Parathyroid adenoma (tissue), 2 donors: Measurements from ENCODE around the gene MOB1B.
A peak's percentile ranks its signal among the peaks of the same experiment; 100 is the strongest.

ENCODE experiments used
- H2AFZ ChIP-seq: fragments of 300-600 bp; sonication (generic); one replicate; pipeline ENCODE4 v1.7.0; 2017; ENCODE audit warnings: antibody characterized with exemption, mild to moderate bottlenecking
- H3K27ac ChIP-seq: fragments of 300-600 bp; sonication (generic); one replicate; pipeline ENCODE4 v1.7.0; 2017
- H3K27me3 ChIP-seq: fragments of 300-600 bp; sonication (generic); one replicate; pipeline ENCODE4 v1.7.0; 2017; ENCODE audit warnings: low read length; ENCODE audit not compliant: control insufficient read depth, insufficient read depth
- H3K36me3 ChIP-seq: fragments of 300-600 bp; sonication (generic); one replicate; pipeline ENCODE4 v1.7.0; 2017; ENCODE audit warnings: low read length; ENCODE audit not compliant: control insufficient read depth, insufficient read depth
- H3K4me1 ChIP-seq: fragments of 300-600 bp; sonication (generic); one replicate; pipeline ENCODE4 v1.7.0; 2017; ENCODE audit warnings: control low read depth
- H3K4me2 ChIP-seq: fragments of 300-600 bp; sonication (generic); one replicate; pipeline ENCODE4 v1.7.0; 2017; ENCODE audit warnings: low read length
- H3K4me3 ChIP-seq: fragments of 300-600 bp; sonication (generic); one replicate; pipeline ENCODE4 v1.7.0; 2017; ENCODE audit warnings: low read depth, low read length
- H3K79me2 ChIP-seq: fragments of 300-600 bp; sonication (generic); one replicate; pipeline ENCODE4 v1.7.0; 2017; ENCODE audit warnings: control low read depth
- H3K9ac ChIP-seq: fragments of 300-600 bp; sonication (generic); one replicate; pipeline ENCODE4 v1.7.0; 2017; ENCODE audit warnings: mild to moderate bottlenecking
- H3K9me3 ChIP-seq: fragments of 300-600 bp; sonication (generic); one replicate; pipeline ENCODE4 v1.7.0; 2017; ENCODE audit warnings: low read length; ENCODE audit not compliant: control insufficient read depth
- CTCF ChIP-seq: fragments of 300-600 bp; sonication (generic); IDR thresholded peaks from one replicate; pipeline ENCODE4 v1.7.0; 2017; ENCODE audit warnings: antibody characterized with exemption, mild to moderate bottlenecking
- donor health status: primary hyperparathyroidism.

The MOB1B gene

GRCh38 chr4:71006203-71006907 is 104.2 kb downstream of the MOB1B start:
- TF ChIP-seq CTCF: no peak
- H3K9ac ChIP-seq: no peak overlapping the region
- no peaks in the 10 kb centered on the region for H3K4me1 ChIP-seq
- no peak overlapping the region for H3K27ac ChIP-seq
- no peaks in the 10 kb centered on the region for H3K27me3 ChIP-seq
- no peak overlapping the region for H3K4me3 ChIP-seq
- no peak overlapping the region for H2AFZ ChIP-seq
- H3K79me2 ChIP-seq: no peaks in the 10 kb centered on the region
- no peaks in the 10 kb centered on the region for H3K36me3 ChIP-seq
- H3K4me2 ChIP-seq: no peak overlapping the region
- no peaks in the 10 kb centered on the region for H3K9me3 ChIP-seq

- Histone ChIP-seq H3K9ac (no peak overlapping the region), H3K4me1 (no peaks in the 10 kb centered on the region), H3K4me3 (no peak overlapping the region), H3K79me2 (no peaks in the 10 kb centered on the region), H3K4me2 (no peak overlapping the region), H3K36me3 (no peaks in the 10 kb centered on the region), H3K27ac (no peak overlapping the region), H3K9me3 (no peaks in the 10 kb centered on the region), H2AFZ (no peak overlapping the region), H3K27me3 (no peaks in the 10 kb centered on the region)
- no peak for TF ChIP-seq CTCF
Measured at GRCh38 chr4:71008196-71008595, 106.0 kb downstream of the MOB1B start.

- Histone ChIP-seq H3K27ac (no peak overlapping the region), H3K4me1 (no peaks in the 10 kb centered on the region), H3K79me2 (no peaks in the 10 kb centered on the region), H3K36me3 (no peaks in the 10 kb centered on the region), H3K9ac (no peak overlapping the region), H3K9me3 (no peaks in the 10 kb centered on the region), H3K4me3 (no peak overlapping the region), H3K27me3 (no peaks in the 10 kb centered on the region), H3K4me2 (no peak overlapping the region), H2AFZ (no peak overlapping the region)
- TF ChIP-seq CTCF: no peak
Measured at GRCh38 chr4:71009086-71009485, 106.9 kb downstream of the MOB1B start.

GRCh38 chr4:71009890-71010588 is 107.9 kb downstream of the MOB1B start:
- Histone ChIP-seq H3K27me3 (no peaks in the 10 kb centered on the region), H2AFZ (no peak overlapping the region), H3K9ac (no peak overlapping the region), H3K4me3 (no peak overlapping the region), H3K36me3 (no peaks in the 10 kb centered on the region), H3K4me2 (no peak overlapping the region), H3K27ac (no peak overlapping the region), H3K79me2 (no peaks in the 10 kb centered on the region), H3K9me3 (no peaks in the 10 kb centered on the region), H3K4me1 (no peaks in the 10 kb centered on the region)
- TF ChIP-seq CTCF: peak; percentile 34
